GM23248 (cell line): Measurements from ENCODE around the gene ZBTB2.

ENCODE experiments used
- EZH2 ChIP-seq: fragments of 200-600 bp; sonication (generic); IDR thresholded peaks from 2 replicates; pipeline ENCODE4 v1.6.1; 2018; ENCODE audit warnings: antibody characterized with exemption, mild to moderate bottlenecking; ENCODE audit not compliant: insufficient read depth, poor library complexity, severe bottlenecking
- EZH2phosphoT487 ChIP-seq: fragments of 200-600 bp; sonication (generic); IDR thresholded peaks from 2 replicates; pipeline ENCODE4 v1.6.1; 2018; ENCODE audit warnings: antibody characterized with exemption, moderate library complexity, mild to moderate bottlenecking, low read depth; ENCODE audit not compliant: insufficient read depth

DNA sequence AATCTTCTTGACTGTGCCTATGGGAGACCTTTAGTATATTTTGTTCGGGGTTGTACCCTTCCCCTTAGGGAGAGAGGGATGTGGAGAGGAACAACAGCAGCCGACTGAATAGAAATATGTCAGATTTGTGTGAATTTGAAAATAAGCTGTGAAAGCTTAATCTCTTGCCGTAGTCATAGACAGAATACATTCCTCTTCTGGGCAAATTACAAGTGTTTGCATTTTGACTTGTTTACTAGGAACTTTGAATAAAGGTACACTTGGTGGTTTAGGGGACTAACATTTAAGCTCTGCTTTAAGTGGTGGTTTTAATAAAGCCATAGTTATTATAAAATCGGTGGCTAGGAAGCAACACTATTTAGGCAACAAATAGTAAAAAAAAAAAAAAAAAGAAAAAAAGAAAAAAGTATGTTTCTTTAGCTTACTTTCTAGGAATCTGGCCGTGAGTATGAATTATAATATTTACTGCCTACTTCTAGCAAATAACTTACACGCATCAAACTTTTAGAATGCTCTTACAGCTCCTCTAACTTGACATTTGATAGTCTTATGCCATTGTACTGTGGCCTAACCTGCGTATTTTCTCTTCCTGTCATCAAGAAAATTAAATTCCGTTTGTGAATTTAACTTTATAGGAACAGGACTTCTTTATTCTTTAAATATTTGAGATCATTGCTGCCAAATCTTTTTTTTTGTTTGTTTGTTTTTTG lies 65.1 kb downstream of the ZBTB2 start:
- TF ChIP-seq EZH2 (no peak), EZH2phosphoT487 (no peak)
